ENCODE measurements around the gene CDH4. TPM values are rescaled to one million over a fixed set of nuclear protein-coding genes. Genes with fewer than 3 reads are reported as not detected.

Gene CDH4
- total RNA-seq, 2 donors from 2014 or later = not detected

DNA sequence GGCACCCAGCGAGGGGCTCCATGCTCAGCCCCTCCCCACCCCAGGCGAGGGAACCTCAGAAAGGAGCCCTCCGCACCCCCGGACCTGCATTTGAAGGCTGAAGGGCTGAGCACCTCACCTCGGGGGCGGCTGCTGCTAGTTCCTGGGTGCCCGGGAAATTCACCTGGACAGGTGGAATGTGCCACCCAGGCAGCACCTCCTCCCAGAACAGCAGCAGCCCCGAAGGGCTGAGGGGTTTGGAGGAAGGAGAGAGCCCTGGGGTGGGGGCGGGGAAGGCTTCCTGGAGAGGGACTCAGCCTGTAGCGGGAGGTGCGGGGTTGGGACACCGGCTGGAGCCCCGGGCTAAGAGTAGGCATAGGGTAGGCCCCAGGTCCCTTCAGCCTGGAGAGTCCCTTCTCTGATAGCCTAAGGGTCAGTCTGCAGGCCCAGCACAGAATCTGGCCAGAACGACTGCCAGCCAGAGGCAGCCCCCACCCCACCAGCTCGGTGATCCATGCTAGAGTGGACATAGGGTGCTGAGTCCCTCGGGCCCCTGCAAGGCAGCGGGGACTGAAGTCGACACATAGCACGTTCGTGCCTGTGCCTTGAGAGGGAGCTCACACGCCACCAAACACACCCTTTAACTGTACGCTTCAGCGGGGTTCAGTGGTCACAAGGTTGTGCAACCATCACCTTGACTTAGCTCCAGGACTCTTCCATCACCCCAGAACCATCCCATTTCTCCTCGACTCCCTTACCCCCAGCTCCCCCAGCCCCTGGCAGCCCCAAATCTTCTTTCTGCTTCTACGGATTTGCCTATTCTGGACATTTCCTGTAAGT, 632.7 kb downstream of the CDH4 start:
- Histone ChIP-seq H3K4me1 (ENCODE audit: control insufficient read depth in 1 of 2, low read depth in 2 of 2) (no peaks in the 10 kb centered on the region), H3K36me3 (no peaks in the 10 kb centered on the region), H3K27ac (no peak overlapping the region), H3K9me3 (no peaks in the 10 kb centered on the region), H3K27me3 (replicated peaks; ENCODE audit: insufficient read depth) (no peaks in the 10 kb centered on the region), H3K4me3 (no peak overlapping the region)
- ATAC-seq (ENCODE audit: insufficient number of reproducible peaks, low FRiP score, low read depth) (no peak), DNase-seq (ENCODE audit: low spot score) (no peak)
- TF ChIP-seq, protein P1, sequence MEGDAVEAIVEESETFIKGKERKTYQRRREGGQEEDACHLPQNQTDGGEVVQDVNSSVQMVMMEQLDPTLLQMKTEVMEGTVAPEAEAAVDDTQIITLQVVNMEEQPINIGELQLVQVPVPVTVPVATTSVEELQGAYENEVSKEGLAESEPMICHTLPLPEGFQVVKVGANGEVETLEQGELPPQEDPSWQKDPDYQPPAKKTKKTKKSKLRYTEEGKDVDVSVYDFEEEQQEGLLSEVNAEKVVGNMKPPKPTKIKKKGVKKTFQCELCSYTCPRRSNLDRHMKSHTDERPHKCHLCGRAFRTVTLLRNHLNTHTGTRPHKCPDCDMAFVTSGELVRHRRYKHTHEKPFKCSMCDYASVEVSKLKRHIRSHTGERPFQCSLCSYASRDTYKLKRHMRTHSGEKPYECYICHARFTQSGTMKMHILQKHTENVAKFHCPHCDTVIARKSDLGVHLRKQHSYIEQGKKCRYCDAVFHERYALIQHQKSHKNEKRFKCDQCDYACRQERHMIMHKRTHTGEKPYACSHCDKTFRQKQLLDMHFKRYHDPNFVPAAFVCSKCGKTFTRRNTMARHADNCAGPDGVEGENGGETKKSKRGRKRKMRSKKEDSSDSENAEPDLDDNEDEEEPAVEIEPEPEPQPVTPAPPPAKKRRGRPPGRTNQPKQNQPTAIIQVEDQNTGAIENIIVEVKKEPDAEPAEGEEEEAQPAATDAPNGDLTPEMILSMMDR (IDR thresholded peaks at IDR 0.05) = no peak

DNA sequence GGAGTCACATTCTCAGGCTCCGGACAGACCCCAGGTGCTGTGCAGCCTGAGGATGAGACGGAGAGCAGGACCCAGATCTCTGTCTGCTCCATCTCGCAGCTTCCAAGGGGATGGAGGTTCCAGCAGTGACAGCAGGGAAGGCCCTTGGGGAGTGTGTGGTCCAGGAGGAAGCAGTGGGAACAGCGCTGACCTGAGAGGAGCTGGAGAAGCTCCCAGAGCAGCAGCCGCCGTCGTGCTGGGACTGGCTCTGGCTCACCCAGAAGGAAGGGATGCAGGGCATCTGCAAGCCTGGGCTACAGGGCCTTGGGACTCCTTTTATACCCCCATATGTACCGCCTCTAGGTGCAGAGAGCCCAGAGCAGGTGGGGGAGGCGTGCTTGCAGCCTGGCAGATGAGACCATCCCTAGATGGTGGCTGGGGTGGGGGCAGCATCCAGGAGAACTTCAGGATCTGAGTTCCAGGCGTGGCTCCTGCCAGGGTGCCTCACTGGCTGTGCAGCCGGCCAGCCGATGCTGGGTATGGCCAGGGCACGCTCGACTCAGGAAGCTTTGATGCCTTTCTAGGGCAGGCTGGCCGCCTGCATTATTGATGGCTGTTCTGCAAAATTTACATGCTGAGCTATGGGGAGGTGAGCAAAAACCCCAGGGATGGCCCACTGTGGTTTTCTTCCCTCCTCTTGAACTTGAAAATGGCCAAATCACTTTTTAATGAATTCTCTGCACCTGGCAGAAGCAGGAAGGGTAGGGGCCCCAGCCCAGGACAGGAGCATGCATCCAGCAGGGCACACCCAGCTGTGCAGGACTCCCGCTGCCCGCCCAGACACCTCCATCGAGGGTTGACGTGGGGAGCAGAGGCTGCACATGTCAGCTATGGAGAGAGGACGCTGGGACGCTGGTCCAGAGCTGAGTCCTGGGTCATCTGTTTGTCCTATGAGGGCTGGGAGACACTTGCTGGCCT, 634.0 kb downstream of the CDH4 start:
- no peak for DNase-seq (ENCODE audit: low spot score)
- Histone ChIP-seq H3K4me3 (no peak overlapping the region), H3K9me3 (no peaks in the 10 kb centered on the region), H3K4me1 (ENCODE audit: control insufficient read depth in 1 of 2, low read depth in 2 of 2) (no peaks in the 10 kb centered on the region), H3K27ac (no peak overlapping the region), H3K36me3 (no peaks in the 10 kb centered on the region), H3K27me3 (replicated peaks; ENCODE audit: insufficient read depth) (no peaks in the 10 kb centered on the region)
- ATAC-seq (ENCODE audit: insufficient number of reproducible peaks, low FRiP score, low read depth) = no peak
- TF ChIP-seq, protein P1 (IDR thresholded peaks at IDR 0.05) = no peak

DNA sequence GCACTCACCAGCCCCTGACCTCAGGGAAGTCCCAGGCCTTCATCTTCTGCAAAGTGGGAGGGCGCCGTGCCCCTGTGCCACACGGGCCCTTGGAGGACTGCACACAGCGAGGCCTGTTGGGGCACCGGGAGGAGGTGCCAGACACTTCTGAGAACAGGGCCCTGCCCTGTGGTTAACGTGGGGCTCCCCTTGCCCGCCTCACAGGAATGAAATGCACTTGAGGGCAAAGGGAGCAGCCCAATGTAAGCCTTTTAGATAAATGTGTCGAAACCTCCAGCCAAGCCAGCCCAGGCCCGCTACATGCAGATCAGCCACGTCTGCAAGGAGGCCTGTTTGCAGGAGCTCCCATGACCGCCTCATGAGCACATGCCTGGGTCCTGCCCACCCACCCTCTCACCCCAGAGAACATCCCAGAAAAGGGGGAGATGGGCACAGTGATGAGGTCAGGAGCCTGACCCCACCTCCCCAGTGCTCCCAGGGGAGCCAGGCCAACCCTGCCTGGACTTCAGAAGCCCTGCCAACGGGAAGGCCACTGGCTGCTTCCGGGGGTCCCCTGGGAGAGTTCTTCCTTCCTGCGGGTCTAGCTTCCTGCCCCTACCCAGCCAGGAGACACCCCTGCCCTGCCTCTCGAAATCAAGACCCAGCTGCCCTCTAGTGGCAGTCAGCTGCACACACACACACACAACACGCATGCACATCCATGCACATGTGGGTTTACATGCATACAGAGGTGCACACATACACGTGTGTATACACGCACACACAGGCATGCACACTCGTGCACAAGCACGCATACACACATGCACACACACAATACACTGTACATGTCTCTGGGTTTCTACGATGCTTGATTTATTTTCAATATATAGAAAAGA, 634.9 kb downstream of the CDH4 start:
- no peaks in the 10 kb centered on the region for H3K36me3 ChIP-seq
- no peak overlapping the region for H3K27ac ChIP-seq
- TF ChIP-seq, protein P1 (IDR thresholded peaks at IDR 0.05) = no peak
- ATAC-seq (ENCODE audit: insufficient number of reproducible peaks, low FRiP score, low read depth) (no peak), DNase-seq (ENCODE audit: low spot score) (no peak)
- H3K4me1 ChIP-seq (ENCODE audit: control insufficient read depth in 1 of 2, low read depth in 2 of 2) = no peaks in the 10 kb centered on the region
- no peaks in the 10 kb centered on the region for H3K9me3 ChIP-seq
- no peaks in the 10 kb centered on the region for H3K27me3 ChIP-seq (replicated peaks; ENCODE audit: insufficient read depth)
- H3K4me3 ChIP-seq = no peak overlapping the region

DNA sequence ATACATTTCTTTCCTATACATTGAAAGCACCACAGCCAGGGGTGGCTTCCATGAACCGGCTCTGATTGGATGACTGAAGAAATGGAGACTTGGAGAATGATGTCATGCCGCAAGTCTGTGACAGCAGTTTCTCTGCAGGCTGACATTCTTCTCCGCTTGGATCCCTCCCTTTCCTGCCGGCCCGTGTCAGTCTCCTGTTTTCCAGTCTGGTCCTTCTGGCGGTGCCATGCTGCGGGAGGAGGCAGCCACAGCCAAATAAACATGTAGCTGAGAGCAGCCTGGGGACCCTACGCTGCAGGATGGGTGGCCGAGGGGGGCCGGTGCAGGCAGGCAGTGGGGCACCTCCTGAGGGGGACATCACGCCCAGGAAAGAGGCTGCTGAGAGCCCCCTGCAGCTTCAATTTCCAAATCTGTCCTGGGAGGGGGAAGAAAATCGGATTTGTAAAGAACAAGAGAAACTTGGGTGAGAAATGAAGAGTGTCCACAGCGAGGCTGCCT, 635.6 kb downstream of the CDH4 start:
- no peak overlapping the region for H3K27ac ChIP-seq
- H3K9me3 ChIP-seq = no peaks in the 10 kb centered on the region
- H3K36me3 ChIP-seq = no peaks in the 10 kb centered on the region
- no peak for ATAC-seq (ENCODE audit: insufficient number of reproducible peaks, low FRiP score, low read depth)
- H3K4me3 ChIP-seq = no peak overlapping the region
- DNase-seq (ENCODE audit: low spot score) = no peak
- TF ChIP-seq, protein P1 (IDR thresholded peaks at IDR 0.05) = no peak
- H3K27me3 ChIP-seq (replicated peaks; ENCODE audit: insufficient read depth) = no peaks in the 10 kb centered on the region
- no peaks in the 10 kb centered on the region for H3K4me1 ChIP-seq (ENCODE audit: control insufficient read depth in 1 of 2, low read depth in 2 of 2)
